ENCODE data around the gene RNLS.
"Not testable (repeated sequence)": the region's sequence is repeated elsewhere in the genome, so short reads cannot be mapped to it uniquely, and the experiment has no call there.

The RNLS gene

DNA sequence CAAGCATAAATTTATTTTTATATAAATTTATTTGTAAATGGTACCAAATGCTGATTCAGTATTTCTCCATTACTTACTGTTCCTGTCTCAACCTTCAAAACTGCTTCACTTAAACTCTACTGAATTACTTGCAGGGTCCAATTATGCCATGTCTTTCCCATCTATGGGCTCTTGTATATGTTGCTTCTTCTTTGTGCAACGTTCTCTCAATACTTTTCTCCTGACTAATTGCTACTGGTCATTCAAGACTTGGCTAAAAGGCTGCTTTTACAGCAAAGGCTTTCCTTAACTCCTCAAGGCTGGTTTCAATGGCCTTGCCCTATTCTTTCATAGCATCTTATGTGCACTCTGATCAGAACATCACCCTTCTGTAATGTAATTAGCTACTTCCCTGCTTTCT, 67.9 kb downstream of the RNLS start:
- DNase-seq: no peak

DNA sequence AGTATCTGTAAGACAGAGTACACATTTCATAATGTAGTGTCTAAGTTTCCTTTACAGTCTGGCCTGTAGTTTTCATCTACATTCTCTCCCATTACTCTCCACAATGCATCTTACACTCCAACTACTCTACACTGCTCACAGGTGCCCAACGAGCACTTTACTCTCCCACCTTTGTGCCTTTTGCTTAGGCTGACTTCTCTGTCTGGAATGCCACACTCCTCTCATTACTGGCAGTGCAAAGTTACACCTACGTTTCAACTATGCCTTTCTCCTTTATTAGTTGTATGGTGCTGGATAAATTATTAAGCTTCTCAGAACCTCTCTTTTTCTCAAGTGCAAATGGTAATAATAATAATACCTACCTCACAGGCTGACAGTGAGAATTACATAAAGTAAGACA, 70.5 kb downstream of the RNLS start:
- no peak for DNase-seq

DNA sequence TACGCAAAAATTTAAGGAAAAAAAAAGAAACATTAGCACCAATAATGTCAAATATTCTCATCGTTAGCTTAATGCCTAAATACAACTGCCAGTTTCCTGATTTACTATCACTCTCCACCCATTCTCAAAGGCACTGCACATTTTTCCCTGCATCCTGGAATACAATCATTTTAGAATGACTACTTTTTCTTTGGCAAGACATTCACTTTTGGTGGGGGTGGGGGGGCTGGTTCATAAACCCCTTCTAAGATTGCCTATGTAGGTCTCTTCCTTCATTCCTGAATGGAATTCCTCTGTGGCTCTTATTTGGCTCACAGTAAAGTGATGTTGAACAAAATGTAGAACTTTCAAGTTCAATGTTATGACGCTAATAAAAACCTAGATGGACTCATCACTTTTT, 74.3 kb downstream of the RNLS start:
- DNase-seq: no peak

DNA sequence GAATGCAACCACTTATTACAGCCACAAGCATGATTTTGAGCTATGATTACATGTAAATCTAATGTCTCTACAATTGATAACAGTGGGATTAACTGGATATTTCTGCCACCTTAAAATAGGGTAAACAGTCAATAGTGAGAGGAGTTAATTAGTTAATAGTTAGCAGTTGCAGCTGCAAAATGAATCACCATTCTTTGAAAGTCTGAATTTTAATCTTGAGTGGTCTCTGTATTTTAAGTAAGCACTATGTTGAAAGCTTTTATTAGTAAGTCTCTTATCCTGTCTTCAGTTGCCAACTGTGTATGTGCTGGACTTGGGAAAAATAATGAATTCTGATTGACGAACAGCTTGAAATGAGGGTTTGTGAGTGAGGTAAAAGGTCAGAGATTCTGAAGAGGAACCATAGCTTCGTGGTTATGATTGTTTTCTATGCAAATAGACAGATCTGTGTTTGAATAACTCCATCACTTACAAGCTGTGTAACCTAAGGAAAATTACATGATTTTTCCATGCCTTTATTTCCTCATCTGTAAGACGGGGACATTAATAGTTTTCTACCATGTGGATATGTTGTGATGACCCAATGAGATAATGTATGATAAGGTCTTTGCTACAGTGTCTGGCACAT, 75.2 kb downstream of the RNLS start:
- no peak for DNase-seq

DNA sequence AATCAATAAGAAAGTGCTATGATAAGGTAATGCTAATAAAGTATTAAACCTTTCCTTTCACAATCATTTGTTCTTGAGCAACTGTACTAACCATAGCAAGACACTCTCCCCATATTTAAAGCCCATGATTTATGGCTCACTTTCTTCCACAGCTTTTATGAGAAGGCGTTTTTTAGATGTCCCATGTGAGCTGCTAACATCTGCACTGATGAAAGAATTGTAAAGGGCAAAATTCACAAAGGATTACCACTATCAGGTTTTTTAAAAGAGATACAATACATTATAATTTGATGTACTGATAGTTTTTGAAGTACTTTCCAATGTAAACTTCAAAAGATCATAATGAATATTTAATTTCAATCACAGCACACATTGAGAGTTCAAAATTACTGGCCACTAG, 75.7 kb downstream of the RNLS start:
- DNase-seq: no peak

DNA sequence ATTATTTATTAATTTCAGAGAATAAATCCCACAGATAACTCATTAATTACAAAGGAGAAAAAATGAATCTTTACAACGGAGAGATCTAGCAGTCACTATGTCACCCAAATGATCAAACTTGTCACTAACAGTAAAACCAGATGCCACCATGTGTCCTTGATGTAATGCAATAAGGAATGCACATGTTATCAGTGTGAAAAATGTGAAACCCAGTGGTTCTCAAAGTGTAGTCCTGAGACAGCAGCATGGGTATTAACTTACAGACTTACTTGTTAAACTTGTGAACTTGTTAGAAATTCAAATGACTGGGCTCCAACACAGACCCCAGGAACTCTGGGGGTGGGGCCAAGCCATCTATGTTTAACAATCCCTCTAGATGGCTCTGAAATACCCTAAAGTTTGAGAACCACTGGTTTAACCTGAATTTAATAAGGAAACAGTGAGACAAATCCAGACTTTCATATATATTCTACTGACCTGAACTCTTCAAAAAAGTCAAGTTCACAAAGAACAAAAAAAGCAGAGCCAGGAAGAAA, 77.4 kb downstream of the RNLS start:
- no peak for DNase-seq

DNA sequence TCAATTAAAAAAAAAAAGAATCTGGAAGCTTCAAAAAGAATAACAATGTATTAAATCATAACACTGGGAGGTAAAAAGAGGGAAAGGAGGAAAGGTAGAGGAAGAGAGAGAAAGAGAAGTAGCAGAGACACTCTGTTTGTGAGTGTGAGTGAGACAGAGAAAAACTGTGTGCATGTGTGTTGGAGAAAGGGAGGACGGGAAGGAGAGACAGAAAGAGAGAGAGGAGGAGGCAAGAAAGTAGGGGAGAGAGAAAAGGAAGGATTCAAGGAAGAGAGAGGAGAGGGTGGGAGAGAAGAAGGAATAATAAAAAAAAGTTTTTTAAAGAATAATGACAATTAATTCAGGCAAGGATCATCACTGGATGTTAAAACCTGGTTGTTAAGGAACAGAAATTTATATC, 77.9 kb downstream of the RNLS start:
- DNase-seq: no peak

DNA sequence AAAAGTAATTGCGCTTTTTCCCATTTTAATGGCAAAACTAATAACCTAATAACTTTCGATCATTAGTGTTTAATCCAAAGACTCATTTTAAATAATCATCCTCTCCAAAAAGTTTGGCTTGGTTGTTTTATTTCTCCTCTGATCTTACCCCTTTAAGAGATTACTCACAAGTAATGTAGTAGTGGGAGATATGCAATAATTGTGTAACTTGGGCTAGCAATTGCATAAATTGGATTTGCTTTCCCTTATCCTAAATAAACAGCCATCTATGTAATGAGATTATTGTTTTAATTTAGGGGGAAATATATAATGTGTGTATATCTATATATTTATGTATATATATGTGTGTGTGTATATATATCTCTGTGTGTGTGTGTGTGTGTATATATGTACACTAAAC, 82.5 kb downstream of the RNLS start:
- DNase-seq: no peak

DNA sequence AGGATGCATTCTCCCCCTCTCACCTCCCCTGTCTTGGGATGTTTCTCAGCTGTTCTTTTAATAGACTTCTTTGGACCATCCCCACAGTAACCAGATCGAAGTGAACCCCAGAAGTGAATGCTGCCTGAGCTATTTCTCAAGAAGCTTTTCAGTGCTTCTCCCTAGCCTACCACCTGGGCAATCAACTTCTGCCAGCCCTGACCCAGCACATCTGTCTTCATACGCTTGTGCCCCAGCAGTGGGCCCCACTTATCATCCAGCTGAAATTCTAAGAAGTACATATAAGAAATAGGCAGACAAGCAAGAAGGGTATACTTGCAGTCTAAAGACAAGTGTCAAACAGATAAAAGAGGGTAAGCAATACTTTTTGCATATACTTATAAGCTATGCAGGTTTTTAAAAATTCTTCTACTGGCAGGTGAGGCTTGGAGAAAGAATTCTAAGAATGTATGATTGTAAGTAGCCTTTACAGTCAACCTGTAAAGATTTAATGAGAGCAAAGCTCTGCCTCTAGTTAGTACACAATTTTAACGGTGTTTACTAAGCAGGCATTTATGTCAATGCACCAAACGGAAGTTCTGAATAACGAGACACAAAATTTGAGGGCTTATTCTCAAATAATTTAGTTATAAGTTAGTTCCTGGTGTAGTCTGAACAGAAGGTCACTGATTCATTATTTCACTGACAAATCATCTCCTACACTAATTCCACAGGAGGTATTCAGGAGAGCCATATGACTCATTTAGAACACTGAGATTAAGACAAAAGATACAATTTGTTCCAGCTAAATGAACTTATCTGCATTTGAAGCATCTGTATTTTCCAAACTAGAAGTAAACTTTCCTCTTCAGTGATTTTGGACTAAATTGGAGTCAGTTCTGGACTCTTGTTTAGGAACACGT, 83.3 kb downstream of the RNLS start:
- no peak for DNase-seq

DNA sequence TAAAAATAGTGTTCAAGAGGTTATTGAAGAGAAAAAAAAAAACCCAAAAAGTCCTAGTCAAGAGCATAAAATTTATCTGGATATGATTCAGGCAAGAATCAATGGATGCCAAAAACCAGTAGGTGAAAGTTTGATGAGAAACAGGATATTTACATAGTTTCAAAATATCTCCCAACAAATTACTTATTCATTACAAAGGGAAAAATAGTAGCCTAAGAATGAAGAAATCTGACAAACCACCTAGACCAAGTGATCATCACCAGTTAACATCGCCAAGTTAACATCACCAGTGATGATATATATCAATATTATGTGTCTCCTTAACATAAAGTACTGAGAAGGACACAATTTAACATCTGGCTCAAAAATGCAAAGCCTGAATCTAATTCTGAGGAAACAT, 85.2 kb downstream of the RNLS start:
- no peak for DNase-seq

DNA sequence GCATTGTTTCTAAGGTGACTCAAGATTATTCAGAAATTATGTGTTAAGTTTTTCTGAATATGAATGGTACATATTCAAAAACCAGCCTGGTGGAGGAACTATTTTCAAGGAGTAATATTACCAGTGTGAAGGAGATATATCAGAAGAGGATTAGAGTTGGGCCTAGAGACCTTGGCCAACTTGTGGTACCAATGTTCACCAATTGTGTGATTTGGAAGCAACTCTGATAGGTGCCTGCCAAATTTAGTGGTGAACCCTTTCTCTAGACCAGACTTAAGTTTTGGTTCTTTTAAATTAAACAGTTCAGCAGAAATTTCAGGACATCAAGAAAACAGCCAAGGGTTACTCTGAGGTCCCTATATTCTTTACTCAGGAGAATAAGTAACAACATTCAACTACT, 88.6 kb downstream of the RNLS start:
- DNase-seq: no peak

DNA sequence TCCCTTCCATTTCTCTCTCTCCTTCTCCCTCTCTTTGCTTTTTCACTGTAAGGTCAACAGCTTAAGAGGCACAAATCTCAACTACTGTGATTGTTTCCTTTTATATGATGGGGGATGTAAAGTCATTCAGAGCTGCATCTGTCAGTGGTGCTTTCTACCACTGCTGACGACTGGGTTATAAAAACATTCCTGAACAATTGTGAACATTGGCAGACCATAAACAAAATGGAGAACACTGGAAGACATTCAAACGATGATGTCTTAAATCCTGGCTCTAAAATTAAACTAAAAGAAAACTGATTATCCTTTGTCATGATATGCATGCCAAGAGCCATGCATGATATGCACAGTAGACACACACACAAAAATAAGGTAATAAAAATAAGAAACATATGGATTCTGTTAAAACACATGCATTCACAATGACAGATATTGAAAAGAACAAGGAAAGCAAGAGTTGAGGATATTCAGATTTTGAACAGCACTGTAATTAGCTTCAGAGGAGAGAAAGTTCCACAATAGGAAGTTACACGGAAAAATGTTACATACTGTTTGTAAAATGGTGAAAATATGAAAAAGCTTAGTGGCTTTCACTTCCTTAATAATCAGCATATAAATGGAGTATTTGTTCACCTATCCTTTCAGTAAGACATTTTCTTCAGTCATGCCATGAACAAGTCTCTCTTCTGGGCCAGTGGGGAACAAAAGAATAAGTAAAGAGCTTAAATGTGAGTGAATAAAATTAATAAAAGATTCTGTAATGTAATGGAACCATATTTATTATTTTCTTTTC, 89.2 kb downstream of the RNLS start:
- no peak for DNase-seq

DNA sequence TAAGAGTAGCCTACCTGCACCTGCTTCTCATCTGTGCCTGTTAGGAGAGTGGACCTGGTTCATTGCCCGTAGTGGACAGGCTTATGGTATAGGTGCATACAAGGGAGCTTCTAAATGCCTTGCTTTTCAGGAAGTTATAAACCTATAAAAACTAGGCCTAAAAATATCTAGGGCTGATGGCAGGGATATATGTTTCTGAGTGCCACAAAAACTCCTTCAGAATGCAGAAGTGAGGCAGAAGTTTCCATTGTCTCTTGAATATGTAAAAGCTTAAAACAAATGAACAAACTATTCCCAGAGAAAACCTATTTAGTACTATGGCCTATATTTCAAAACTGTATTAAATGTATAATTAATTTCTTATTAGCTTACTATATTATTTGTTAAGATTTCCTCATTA, 91.8 kb downstream of the RNLS start:
- DNase-seq: no peak

DNA sequence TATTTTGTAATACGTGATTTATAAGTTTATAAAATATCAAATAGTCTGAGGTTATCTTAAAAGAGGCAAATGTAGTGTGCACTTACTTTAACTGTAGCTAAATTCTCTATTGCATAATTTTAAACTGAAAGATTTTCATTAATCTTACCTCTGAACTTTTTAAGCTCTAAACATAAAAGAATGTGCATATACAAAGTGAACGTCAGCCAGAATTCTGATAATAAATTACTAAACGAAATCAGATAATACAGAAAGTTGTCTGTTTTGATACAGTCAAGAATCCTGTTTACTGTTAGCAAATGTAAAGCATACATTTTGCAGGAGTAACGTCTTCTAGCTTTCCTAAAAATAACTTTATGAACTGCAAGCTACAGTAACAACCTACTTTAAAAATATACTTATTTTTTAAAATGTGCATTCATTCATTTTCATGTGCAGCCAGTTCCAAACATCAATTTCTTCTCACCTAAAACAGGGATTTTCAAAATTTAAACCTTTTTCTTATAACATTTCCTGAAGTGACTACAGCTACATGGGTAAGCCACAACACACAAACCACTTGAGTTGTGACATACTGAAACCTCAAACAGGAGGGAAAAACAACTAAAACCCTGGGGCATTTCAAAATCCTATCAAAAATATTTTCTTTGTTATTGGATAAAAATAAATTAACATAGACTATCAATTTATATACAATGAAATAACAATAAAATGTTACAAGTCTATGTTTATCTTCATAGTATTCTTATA, 92.7 kb downstream of the RNLS start:
- no peak for DNase-seq

DNA sequence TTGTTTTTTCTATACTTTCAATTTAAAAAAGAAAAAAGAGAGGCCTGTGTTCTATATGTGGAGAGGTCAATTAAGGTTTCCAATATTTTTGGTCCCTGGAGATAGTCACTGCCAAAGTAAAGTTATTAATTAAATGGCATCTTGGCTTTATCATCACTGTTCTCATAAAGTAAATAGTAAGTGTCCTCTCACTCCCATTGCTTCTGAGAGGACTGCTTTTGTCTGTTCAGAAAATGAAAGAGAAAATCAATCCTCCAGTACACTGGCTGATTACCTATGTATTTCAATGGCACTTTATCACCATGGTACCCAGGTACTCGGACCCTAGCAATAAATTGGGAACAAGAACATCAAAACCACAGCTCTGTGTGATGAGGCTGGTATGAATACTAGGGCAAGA, 94.0 kb downstream of the RNLS start:
- DNase-seq: no peak

DNA sequence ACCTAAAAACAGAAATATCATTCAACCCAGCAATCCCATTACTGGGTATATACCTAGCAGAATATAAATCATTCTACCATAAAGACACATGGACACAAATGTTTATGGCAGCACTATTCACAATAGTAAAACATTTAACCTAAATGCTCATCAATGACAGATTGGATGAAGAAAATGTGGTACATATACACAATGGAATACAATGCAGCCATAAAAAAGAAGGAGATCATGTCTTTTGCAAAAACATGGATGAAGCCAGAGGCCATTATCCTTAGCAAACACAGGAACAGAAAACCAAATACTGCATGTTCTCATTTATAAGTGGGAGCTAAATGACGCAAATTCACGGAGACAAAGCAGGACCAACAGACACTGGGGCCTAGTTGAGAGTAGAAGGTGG, 96.3 kb downstream of the RNLS start:
- not testable (repeated sequence) for DNase-seq

DNA sequence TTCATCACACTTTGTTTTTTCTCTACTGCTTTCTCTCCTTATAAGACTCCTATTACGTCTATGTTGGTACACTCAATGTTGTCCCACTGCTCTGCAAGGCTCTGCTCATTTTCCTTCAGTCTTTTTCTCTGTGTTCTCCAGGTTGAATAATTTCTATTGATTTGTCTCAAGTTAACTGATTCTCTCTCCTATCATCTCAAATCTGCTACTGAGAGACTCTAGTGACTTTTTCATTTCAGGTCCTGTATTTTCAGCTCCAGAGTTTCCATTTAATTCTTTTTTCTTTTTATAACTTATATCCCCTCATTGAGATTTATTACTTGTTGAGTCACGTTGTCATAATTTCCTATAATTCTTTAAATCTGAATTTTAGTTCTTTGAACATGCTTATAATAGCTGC, 100.9 kb downstream of the RNLS start:
- DNase-seq: no peak

DNA sequence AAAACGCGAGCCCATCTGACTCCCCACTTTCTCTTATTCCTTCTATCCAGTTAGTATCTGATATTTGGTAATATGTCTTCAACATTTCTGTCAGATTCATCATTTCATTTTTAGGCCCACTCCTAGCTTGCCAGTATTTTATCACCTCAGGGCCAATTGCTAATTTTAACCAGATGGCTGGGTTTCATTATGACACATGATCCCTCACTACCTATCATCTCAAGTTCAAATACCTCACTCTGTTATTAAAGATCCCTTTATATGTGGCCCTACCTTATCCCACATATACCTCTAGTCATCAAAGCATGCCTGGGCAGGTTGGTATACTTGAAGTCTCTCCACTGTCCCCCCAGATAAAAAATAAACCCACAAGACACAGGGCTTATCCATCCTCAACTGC, 104.9 kb downstream of the RNLS start:
- no peak for DNase-seq

DNA sequence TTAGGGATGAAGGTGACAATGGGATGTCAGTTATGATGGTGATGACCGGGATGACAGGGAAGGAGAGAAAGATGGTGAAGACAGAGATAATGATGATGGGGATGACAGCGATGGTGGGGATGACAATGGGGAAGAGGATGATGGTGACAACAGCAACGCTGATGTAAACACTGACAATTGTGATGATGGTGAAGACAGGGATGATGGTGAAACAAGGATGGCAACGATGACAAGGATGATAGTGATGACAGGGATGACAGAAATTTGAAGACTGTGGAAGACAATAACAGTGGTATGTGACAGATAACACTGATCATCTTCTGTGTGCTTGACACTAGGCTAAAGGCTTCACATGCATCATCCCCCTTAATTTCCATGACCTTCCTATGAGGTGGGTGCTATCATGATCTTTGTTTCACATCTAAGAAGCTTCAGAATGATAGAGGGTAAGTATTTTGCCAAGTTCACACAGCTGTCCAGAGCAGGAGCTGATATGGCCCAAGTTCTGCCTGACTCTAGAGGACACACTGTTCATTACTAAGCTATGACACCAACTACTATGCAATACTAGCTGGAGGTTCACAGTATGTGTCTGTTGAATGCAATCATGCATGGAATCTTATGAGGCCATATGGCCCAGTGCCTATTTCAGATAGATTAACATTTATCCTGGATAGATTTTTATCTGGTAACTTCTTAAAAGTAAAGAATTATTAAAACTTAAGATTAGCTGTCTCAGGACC, 105.6 kb downstream of the RNLS start:
- DNase-seq: no peak

DNA sequence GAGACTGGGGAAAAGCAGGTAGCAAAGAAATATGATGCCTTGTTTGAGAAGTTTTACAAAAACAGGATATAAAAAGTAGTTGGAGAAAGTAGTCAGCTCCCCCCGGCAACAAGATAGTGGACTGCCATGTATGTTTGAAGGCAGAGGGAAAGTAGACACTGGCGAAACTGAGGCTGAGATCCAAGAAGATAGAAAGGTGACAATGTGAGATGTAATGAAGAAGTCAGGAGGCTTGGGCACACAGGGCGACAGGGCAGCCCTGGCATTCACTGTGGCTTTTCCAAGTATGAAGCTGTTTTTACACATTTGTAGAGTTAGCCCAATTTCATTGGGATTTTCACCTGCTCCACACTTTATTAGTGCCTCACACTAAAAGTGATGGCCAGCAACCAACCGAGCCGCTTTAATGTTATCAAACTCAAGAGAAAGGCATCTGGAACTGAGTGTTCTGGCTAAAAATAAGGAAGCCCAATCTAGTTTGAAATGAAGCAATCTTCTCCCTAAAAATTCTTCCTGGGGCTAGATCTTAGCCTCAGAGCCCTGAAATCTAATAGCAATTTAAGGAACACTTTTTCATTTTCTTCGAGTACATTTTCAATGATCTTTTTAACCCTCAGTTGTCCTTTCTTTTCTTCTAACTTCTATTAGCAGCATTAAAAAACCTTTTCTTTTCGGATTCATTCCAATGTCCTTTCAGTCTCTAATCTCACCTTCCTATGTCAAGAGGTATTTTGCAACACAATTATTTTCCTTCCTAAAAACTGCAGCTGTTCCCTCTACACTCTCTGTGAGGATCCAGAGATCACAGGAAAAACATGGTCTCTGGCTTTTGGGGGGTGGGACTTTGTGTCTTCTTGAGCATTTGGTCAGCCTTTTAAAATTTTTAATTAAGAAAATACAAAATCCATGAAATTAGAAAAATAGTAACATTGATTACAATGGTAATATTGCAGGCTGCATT, 108.0 kb downstream of the RNLS start:
- no peak for DNase-seq
